Fibroblast of skin of back (primary cell): ENCODE measurements around the gene CCNYL1.
"Not testable (repeated sequence)": the region's sequence is repeated elsewhere in the genome, so short reads cannot be mapped to it uniquely, and the experiment has no call there.

Experiments used
- DNase-seq: peaks from one replicate; pipeline ENCODE4 v3.0.0-alpha.2; 2013

The CCNYL1 gene

DNA sequence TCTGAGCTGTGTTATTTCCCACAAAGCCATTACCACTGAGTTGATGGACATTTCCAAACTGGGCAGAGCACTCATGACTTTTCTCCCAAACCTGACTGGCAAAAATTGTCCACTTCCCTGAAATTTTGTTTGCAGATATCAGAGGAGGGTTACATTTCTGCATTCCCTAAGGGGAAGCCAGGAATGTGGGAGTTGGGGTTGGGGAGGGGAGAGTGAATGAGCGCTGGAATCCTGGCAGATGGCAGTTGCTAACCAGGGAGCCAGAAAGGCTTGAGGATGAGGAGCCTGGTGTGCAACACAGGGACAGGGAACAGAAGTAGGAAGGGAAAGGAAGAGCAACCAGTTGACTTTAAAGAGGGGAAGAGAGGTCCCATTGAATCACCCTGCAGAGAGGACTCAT, 14.0 kb upstream of the CCNYL1 start:
- peak; percentile 55 for DNase-seq

DNA sequence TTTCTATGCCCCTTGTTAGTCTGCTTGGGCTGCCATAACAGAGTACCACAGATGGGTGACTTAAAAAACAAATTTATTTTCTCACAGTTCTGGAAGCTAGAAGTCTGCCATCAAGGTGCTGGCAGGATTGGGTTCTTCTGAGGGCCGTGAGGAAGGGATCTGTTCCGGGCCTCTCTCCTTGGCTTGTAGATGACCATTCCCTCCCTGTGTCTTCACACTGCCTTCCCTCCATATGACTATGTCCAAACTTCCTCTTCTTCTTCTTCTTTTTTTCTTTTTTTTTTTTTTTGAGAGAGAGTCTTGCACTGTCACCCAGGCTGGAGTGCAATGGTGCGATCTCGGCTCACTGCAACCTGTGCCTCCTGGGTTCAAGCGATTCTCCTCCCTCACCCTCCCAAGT, 13.1 kb upstream of the CCNYL1 start:
- no peak for DNase-seq

DNA sequence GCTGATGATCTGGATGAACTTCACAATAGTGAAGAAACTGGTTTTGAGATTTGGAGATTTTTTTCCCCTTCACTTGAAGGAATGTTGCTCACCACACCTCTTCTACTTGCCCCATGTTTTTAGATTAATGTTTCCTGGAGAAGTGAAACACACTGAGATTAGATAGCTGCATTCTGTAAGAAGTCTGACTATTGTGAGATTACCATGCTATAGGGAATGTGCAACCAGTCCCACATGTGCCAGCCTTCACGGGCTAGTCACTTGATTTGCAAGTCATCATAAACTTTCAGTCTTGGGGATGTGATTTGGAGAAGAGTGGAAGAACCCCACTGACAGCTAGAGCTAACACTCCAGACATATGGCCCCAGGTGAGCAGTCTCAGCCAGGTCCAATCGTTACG, 7.4 kb upstream of the CCNYL1 start:
- DNase-seq, result no peak

DNA sequence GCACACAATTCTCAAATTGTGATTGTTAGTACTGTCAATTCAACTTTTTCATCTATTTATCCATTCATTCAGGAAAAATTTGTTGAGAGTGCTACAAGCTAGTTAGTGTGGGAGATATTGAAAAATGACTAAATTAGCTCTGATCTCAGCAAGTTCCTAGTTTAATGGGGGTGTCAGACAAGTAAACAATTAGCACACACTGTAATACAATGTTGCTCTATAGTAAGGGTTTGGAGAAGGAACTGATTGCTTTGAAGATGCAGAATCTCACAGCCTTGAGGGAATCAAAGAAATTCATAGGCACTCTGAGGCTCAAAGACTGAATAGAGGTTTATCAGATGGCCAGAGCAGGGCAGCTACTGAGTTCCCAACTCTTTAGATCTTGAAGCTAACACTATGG, 6.8 kb upstream of the CCNYL1 start:
- DNase-seq, result no peak

DNA sequence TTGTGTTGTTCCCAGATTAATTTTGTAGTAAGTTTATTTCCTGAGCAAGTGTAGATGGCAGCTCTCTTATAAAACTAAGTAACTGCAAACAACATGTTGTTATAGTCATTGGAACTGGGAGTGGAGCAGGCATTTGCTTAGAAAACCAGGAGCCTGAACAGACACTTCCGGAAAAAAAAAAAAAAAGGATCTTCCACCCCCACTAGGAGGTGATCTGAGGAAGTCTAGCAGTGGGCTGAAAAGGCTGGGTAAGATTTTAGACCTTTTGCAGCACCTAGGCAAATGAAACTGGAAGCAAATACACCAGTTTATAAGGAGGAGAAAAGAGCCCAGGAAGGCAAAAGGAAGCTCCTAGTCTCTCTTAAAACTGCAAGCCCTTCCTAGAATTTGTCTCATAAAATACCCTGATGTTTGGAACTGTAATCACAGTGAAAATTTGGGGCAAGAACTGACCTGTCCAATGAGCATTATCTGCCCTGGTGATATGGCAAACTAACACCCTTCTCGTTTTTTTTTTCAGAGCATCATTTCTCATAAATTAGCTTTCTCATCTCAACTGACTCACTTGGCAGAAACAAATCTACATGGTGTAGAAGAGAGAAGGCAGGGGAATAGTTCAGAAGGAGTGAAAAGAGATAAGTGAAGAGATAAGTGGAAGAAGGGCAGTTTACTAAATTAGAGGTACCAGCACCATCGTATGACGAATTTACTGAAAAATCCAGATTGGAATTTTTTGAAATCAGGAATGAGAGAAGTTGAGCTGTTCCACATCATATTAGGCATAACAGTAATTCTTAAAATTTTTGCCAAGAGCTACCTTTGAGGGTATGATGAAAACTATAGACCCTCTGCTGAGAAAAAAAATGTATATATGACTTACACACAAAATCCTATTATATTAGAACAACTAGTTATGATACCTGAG, 4.2 kb upstream of the CCNYL1 start:
- no peak for DNase-seq

DNA sequence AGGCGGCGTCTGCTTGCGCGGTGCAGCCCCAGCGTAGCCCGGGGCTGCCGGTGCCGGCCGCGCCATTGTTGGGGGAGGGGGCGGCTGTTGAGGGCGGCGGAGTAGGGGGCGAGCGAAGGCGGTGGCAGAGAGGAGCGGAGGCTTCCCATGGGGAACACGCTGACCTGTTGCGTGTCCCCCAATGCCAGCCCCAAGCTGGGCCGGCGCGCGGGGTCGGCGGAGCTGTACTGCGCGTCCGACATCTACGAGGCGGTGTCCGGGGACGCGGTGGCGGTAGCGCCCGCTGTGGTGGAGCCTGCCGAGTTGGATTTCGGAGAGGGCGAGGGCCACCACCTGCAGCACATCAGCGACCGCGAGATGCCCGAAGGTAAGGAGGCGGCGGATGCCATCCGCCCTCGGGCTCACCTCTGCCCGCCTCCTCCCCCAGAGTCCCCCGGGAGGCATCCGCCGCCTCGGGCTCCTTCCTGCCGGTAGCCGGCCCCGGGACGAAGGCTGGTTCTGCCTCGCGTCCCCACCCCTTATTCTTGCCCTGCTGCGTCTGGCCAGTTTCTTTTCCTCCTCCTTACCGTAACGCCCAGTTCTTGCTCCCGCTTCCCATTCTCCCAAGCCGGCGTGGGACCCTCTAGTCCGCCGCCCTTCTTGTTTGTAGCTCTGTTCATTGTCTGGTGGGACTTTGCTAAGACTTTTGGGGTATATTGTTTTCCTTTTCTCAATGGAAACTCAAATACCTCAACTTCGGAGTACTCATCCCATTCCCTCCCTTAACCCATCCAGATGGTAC, 500 bp downstream of the CCNYL1 start:
- peak; percentile 51 for DNase-seq

DNA sequence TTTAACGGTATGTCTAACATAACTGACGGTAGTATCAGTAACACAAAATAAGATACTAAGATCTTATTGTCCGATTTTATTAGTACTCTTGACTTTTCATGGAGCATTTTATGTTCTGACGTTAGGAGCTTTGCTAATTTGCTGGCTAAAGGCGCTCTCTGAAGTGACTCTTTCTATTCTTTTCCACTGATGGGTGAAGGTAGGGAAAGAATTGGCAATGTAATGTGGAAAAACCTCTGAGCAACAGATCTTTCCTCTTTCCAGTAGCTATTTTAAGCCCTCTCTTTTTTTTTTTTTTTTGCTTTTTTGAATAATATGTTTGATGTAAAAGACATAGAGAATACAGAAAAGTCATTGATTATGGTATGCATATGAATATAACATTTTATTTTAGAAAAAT, 4.6 kb downstream of the CCNYL1 start:
- DNase-seq, result no peak

DNA sequence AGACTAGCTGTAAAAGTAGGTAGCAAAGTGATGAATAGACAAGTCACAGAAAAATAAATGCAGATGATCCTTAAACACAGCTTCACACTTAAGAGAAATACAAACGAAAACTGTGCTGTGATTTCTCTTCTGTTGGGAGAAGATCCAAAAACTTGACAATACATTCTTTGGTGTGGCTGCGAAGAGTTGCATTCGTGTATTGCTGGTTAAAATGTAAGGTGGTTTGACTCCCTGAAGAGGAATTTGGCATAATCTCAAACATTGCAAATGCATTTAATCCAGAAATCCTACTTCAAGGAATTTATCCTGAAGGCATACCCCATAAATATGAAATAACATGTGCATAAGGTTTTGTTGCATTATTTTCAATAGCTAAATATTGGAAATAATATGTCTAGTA, 7.1 kb downstream of the CCNYL1 start:
- no peak for DNase-seq

DNA sequence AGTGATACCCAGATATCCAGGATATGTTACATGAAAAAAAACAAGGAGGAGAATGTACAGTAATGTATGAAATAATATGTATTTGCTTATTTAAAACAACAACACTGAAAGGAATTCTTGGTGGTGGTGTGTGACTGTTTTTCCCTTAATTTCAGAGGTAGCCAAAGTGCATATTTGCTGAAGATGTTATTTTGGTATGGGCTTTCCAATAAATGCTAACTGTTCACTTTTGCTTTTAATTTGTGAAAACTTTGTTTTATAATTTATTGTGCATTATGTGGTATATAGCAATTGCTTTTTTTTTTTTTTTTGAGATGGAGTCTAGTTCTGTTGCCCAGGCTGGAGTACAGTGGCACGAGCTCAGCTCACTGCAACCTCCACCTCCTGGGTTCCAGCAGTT, 7.6 kb downstream of the CCNYL1 start:
- no peak for DNase-seq

DNA sequence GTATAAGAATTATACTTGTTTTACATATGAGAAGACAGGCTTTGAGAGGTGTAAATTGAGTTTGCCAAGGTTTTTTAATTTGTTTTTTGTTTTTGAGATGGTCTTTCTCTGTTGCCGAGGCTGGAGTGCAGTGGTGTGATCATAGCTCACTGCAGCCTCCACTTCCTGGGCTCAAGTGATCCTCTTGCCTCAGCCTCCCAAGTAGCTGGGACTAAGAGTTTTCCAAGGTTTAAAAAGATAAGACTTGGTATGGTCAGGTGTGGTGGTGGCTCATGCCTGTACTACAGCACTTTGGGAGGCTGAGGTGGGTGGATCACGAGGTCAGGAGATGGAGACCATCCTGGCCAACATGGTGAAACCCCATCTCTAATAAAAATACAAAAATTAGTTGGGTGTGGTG, 8.2 kb downstream of the CCNYL1 start:
- not testable (repeated sequence) for DNase-seq

DNA sequence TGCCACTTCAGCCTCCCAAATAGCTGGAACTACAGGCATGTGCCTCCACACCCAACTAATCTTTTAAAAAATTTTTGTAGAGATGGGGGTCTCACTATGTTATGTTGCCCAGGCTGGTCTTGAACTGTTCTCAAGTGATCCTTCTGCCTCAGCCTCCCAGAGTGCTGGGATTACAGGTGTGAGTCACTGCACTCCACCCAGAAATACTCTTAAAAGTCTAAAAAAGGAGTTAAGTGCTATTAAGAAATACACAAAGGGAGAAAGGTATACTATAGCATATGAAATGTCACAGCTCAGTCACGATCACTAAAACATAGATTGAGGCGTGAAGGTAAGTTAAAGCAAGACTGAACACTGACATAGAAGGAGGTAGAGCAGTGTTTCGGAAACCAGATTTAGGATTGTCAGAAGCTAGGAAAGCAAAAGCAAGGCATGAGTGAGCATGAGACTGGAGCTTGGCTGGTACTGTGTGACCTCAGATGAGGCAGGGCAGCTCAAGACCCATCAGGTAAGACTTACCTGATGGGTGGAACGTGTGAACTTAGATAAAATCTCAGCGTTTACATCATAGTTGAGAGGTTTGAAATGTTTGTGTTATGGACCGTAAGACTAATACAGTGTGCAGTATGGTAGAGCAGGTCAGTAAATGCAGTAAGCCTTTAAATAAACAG, 9.2 kb downstream of the CCNYL1 start:
- no peak for DNase-seq

DNA sequence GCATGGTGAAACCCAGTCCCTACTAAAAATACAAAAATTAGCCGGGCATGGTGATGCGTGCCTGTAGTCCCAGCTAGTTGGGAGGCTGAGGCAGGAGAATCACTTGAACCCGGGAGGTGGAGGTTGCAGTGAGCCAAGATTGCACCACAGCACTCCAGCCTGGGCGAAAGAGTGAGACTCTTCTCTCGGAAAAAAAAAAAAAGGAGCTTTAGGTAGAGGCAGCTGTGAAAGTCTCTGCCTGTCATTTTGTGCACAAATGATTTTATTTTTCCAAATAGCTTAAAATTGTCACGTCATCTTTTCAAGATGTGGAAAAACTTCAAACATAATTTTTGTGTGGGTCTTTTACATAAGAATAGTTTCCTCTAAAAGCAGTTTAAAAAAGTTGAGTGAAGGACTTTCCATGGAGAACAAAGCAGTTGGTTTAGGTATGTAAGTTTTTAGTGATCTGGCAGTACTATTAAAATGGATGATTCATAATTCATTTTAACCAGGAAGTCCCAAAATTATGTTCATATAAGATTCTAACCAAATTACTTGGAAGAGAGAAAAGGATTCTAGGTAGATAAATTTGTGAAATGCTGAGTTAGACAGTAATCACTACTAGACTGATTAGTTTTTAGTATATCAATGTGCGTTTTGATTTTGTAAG, 11.5 kb downstream of the CCNYL1 start:
- no peak for DNase-seq

DNA sequence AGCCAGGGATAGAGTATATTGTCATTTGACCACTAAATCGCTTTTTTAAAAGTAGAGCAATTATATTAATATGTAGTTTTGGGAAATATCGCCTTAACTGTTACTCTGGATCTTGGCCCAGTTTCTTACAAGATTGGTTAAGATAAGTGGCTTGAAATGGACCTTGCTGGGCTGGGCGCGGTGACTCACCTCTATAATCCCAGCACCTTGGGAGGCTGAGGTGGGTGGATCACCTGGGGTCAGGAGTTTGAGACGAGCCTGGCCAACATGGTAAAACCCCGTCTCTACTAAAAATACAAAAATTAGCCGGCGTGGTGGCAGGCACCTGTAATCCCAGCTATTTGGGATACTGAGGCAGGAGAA, 12.0 kb downstream of the CCNYL1 start:
- not testable (repeated sequence) for DNase-seq

DNA sequence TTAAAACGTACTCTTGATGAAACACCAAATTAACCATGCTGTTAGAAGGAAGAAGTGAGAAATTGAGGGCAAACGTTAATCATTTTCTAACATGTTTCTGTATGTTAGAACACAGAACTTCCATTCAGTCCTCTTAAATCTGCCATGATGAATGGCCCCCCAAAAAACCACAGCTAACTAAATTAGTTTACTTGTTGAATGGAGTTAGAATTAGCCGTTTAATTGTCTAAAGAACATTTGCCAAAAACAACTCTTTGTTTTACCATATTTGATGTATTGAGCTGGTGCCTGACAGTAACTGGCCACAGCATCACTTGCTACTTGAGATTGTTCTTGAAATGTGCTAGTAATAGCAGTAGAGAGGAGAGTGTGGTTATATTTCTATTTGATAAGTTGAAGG, 12.7 kb downstream of the CCNYL1 start:
- no peak for DNase-seq

DNA sequence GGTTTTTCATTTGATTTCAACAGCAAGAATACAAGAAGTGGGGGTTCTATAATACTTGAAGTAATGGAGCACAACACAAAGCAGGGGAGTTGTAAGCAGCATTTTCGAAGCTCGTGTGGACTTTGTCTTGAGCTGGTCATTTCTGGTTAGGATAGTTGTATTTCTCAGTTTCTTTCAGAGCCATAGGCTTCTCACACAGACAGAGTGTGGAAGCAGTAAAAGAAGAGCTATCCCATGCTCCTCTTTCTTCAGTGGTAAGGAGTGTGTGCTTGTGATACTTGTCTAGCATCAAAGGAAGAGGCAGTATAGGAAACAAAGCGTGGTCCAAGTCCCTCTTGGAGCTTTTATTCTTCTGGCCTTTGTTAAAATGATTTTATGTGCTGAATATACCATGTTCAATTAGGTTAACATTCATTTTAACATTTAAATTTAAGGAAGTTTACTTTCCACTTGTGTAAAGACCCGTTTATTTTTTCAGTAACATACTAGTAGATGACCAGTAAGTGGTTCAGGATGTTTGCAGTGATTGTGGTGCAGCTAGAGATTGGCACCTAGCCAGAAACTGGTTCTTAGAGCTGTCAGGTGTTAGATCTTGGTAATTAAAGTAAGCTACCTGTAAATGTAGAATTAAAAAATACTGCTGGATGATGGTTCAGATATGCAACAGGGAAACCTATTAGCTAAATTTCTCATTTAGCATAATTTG, 14.6 kb downstream of the CCNYL1 start:
- no peak for DNase-seq

DNA sequence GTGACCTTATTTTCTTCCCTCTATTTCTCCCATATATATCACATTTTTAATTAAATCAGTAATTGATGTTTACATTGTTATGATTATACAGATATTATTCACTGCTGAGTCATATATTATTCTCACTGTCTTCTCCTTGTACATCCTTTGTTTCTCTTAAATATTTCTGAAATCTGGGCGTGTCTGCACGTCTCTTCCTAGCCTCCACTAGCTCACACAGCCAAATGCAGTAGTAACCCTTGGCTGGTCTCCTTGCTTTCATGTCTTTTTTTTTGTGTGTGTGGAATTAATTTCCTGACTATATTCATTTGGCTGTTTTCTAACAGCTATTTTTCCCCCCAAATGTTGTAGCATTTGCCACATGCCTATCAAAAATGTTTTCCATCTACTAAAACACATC, 15.8 kb downstream of the CCNYL1 start:
- DNase-seq, result peak; percentile 62

DNA sequence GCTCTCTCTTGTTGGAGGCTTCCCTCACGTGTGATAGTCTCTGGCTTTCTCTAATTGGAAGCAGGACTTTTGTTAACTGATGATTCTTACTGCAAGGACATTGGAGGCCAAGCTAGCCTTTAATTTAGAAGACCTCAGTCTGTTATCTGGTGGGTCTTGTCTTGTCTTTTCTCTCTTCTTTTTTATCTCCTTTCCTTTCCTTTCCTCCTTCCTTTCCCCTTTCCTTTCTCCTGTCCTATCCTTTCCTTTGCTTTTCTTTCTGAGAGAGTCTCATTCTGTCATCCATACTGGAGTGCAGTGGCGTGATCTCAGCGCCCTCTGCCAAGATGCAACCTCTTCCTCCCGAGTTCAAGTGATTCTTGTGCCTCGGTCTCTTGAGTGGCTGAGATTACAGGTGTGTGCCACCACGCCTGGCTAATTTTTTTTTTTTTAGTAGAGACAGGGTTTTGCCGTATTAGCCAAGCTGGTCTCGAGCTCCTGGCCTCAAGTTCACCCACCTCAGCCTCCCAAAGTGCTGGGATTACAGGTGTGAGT, 18.1 kb downstream of the CCNYL1 start:
- no peak for DNase-seq

DNA sequence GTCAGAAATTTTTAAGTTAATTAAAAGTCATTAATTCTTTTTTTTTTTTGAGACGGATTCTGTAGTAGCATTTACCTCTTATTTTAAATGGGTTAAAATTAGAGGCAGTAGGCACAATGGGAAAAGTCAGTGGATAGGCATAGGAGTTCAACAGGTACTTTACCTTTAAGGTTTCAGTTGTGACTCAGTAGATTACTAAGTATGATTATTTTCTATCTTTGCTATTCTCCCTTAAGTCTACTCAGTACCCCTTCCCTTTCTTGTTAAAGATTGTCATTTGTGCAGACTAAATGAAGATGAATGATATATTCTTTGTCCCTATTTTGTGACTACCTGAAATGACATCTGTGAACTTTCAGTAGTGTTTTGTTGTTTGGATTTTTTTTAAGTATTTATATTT, 19.7 kb downstream of the CCNYL1 start:
- no peak for DNase-seq

DNA sequence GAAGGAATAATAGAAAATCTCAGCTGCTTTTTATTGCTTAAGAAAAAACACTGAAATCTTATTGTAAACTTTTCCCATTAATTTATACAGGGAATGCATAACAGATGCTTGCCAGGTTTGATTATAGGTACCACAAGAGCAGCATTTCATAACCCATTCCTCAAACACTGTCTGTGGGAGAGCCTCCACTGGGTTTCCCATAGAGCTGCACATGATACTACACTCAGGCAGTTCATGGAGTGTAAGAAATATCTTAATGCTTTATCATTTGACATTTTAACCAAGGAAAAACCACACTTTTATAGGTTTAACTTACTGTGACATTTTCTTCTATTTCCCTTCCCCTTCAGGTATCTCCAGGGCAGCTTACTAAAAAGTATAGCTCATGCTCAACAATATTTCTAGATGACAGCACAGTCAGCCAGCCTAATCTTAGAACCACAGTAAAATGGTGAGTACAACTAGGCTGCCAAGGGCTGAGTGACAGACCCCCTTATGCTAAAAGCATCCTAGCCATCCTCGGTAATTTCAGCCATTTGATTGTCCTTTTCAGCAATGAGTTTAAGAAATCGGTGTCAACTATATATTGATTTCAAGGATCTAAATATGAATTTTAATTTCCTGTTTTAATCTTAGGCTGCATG, 22.3 kb downstream of the CCNYL1 start:
- no peak for DNase-seq

DNA sequence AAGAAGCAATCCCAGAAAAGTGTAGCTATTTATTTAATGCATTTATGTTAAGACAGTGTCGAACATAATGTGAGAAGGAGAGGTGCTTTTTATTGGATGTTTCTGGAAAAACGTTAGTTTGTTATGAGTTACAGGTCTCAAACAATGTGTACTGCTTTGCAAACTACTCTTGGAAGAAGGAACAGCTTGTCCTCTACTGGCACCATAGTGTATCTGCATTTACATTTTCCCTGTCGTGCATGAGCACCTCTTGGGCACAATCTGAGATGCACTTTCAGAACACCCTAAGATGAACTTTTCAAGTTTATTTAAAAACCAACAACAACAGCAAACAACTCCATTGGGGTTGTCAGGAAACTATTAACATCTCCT, 22.8 kb downstream of the CCNYL1 start:
- peak; percentile 27 for DNase-seq
